Bronchial epithelial cell (primary cell): ENCODE data around the gene ETNK1. TPM values are rescaled to one million over a fixed set of nuclear protein-coding genes. Genes with fewer than 3 reads are reported as not detected.

ENCODE experiments used
- DNase-seq: peaks from one replicate; pipeline ENCODE4 v3.0.0-alpha.2; 2010; ENCODE audit warnings: low read depth
- FAIRE-seq: peaks from 2 replicates; lab custom pipeline; 2011; peaks lifted over from hg19 to GRCh38; lab: Jason Lieb, UNC
- H3K27me3 ChIP-seq: 2 replicates; pipeline ENCODE4 v1.5.1; 2011; ENCODE audit warnings: low read length; ENCODE audit not compliant: control insufficient read depth, insufficient read depth
- H3K36me3 ChIP-seq: 2 replicates; pipeline ENCODE4 v1.5.1; 2011; ENCODE audit warnings: low read length; ENCODE audit not compliant: control insufficient read depth, insufficient read depth
- H3K4me3 ChIP-seq: 2 replicates; pipeline ENCODE4 v1.5.1; 2011; ENCODE audit warnings: mild to moderate bottlenecking, low read depth, low read length, control low read depth
- total RNA-seq: library from RNA; depleted of rRNA; stranded (reverse); fragments of >200 nt; gene quantifications from 2 replicates; pipeline ENCODE4 v1.2.1, GENCODE V29; 2014
- TF ChIP-seq, protein P1 (sequence below): IDR thresholded peaks from 2 replicates; pipeline ENCODE4 v1.5.1; 2011; ENCODE audit warnings: mild to moderate bottlenecking, moderate library complexity, low read length, control low read depth, inconsistent platforms; ENCODE audit not compliant: insufficient read depth, severe bottlenecking

Gene ETNK1
- total RNA-seq, 1 donor from 2014 or later, result 9.7 TPM

DNA sequence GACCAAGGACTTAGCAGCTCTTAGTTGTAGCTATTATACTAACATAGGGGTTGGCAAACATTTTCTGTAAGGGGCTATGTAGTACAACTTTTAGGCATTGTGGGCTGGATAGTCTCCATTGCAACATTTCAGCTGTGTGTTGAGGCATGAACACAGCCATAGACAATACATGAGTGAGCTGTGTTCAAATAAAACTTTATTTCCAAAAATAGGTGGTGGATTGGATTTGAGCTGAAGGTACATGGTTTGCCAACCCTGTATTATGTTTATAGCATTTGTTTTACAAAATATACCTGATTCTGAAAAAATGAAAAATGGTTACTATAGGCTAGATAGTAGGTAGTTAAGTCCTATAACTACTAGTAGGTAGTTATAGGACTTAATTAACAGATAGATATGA lies 40.5 kb downstream of the ETNK1 start:
- Histone ChIP-seq H3K27me3 (no peaks in the 10 kb centered on the region), H3K36me3 (peaks cover 1% of the 10 kb centered on the region), H3K4me3 (no peak overlapping the region)
- TF ChIP-seq, protein P1, sequence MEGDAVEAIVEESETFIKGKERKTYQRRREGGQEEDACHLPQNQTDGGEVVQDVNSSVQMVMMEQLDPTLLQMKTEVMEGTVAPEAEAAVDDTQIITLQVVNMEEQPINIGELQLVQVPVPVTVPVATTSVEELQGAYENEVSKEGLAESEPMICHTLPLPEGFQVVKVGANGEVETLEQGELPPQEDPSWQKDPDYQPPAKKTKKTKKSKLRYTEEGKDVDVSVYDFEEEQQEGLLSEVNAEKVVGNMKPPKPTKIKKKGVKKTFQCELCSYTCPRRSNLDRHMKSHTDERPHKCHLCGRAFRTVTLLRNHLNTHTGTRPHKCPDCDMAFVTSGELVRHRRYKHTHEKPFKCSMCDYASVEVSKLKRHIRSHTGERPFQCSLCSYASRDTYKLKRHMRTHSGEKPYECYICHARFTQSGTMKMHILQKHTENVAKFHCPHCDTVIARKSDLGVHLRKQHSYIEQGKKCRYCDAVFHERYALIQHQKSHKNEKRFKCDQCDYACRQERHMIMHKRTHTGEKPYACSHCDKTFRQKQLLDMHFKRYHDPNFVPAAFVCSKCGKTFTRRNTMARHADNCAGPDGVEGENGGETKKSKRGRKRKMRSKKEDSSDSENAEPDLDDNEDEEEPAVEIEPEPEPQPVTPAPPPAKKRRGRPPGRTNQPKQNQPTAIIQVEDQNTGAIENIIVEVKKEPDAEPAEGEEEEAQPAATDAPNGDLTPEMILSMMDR, result no peak
- FAIRE-seq (no peak), DNase-seq (no peak)

DNA sequence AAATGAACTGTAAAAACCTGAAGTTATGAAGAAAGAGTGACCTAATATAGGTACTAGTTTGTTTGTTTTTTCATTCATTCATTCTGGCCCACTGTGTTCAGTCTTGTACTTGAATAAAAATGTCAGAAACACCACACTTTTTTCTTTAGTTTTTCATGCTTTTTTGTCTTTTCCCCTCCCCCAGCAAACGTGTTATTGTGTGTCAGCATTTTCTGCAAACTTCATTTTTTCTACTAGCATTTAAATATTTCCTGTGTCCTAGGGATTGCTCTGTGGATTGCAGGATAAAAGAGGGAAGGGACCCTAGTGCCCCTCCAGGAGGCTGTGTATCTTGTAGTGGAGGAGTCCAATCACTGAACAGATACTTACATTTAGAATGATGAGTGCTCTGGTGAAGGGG lies 42.2 kb downstream of the ETNK1 start:
- H3K27me3 ChIP-seq, result no peaks in the 10 kb centered on the region
- no peak for FAIRE-seq
- H3K36me3 ChIP-seq, result peaks cover 1% of the 10 kb centered on the region
- H3K4me3 ChIP-seq, result no peak overlapping the region
- DNase-seq, result no peak
- TF ChIP-seq, protein P1, result no peak

DNA sequence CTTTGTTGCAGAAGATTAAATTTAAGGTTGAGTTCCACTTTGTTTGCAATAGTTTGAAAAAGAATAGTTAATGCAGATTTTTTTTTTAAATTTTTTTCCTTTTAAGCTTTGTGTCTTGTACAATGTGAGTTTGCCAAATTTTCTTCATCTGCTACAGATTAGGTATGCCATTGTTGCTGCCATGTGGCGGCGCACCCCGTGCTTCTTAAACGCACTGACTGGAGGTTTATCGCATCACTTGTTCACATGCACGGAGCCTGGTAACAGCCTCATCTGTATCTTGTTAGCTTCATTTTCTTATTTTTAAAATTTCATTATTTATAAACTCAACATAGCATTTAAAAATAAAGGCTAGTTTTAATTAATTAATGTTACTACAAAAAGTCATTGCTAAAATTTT lies 43.5 kb downstream of the ETNK1 start:
- Histone ChIP-seq H3K27me3 (no peaks in the 10 kb centered on the region), H3K36me3 (peaks cover 2% of the 10 kb centered on the region), H3K4me3 (no peak overlapping the region)
- TF ChIP-seq, protein P1, result no peak
- no peak for DNase-seq
- no peak for FAIRE-seq

DNA sequence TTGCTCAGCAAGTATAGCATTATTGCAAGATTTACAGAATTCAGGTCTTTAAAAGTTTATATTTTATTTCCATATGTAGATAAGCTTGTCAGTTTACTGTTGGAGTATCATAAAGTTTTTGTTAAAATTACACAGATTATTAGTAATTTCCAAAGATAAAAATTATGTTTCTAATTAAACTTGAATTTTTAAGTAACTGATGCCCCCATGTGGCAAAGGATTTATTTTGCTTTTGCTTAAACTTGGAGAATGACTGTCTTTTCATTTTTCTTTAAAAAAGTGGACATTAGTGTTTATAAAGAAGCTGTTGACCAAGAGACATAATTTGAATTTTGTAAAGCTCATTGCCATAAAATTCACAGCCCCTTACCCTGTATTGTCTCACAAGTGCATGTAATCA lies 45.8 kb downstream of the ETNK1 start:
- no peaks in the 10 kb centered on the region for H3K27me3 ChIP-seq
- FAIRE-seq (no peak), DNase-seq (peak; percentile 14)
- TF ChIP-seq, protein P1, result no peak
- peaks cover 2% of the 10 kb centered on the region for H3K36me3 ChIP-seq
- no peak overlapping the region for H3K4me3 ChIP-seq

DNA sequence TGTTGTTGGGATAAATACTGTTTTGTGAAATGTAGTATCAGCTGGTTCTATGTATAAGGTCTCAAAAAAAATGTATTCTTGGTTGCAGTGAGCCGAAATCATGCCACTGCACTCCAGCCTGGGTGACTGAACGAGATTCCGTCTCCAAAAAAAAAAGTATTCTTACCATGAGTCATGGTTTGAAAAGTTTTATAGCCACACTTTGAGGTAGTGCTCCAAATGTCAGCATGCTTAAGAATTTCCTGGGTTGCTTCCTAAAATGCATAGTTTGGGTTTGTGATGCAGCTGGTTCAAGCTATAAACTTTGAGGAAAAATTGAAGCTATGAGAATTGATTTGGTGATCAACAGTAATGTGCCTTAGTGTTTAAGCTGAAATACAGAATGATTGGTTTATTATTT lies 48.0 kb downstream of the ETNK1 start:
- no peak for DNase-seq
- Histone ChIP-seq H3K36me3 (peaks cover 1% of the 10 kb centered on the region), H3K4me3 (no peak overlapping the region), H3K27me3 (no peaks in the 10 kb centered on the region)
- TF ChIP-seq, protein P1, result no peak
- FAIRE-seq, result no peak
